SU-DHL-6 (cell line): ENCODE measurements around the gene CIB4.

Experiments
- EZH2phosphoT487 ChIP-seq: fragments of 200-600 bp; sonication (generic), shearing (Covaris generic); conservative IDR thresholded peaks from 2 replicates; pipeline ENCODE4 v1.6.1; 2018; ENCODE audit warnings: mild to moderate bottlenecking, antibody characterized with exemption, low read length, moderate library complexity, mixed read lengths
- TF ChIP-seq, protein P1 (sequence below): fragments of 200-600 bp; sonication (generic); IDR thresholded peaks from one replicate; pipeline ENCODE4 v1.5.1; 2017; ENCODE audit warnings: antibody characterized with exemption, mild to moderate bottlenecking, low read length, moderate library complexity; ENCODE audit not compliant: insufficient read depth, poor library complexity, severe bottlenecking

DNA sequence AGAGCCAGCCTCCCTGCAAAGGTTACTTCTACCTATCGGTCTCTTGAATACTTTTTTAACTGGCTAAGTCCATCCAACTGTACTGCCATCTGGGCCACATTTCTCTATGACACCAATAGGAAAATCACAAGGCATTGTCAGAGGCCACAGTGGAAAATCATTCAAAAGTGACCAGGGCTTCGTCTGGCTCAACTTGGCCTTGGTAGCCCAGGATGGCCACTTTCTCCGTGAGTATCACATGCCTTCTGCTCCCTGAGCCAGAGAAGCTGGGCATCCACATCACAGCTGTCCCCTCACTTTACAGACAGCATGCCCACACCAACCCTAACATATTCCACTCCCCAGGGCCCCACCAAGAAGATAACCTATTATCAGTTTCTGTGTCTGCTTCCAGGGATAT lies 5.8 kb downstream of the CIB4 start:
- TF ChIP-seq, protein P1, sequence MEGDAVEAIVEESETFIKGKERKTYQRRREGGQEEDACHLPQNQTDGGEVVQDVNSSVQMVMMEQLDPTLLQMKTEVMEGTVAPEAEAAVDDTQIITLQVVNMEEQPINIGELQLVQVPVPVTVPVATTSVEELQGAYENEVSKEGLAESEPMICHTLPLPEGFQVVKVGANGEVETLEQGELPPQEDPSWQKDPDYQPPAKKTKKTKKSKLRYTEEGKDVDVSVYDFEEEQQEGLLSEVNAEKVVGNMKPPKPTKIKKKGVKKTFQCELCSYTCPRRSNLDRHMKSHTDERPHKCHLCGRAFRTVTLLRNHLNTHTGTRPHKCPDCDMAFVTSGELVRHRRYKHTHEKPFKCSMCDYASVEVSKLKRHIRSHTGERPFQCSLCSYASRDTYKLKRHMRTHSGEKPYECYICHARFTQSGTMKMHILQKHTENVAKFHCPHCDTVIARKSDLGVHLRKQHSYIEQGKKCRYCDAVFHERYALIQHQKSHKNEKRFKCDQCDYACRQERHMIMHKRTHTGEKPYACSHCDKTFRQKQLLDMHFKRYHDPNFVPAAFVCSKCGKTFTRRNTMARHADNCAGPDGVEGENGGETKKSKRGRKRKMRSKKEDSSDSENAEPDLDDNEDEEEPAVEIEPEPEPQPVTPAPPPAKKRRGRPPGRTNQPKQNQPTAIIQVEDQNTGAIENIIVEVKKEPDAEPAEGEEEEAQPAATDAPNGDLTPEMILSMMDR: no peak
- TF ChIP-seq EZH2phosphoT487: no peak
